GM12872 (cell line): ENCODE data around the gene TSEN54.

Experiments
- TF ChIP-seq, protein P1 (sequence below): IDR thresholded peaks from 3 replicates; pipeline ENCODE4 v1.5.1; 2011; ENCODE audit warnings: low read depth, mild to moderate bottlenecking, low read length, moderate library complexity; ENCODE audit not compliant: insufficient read depth

The TSEN54 gene

DNA sequence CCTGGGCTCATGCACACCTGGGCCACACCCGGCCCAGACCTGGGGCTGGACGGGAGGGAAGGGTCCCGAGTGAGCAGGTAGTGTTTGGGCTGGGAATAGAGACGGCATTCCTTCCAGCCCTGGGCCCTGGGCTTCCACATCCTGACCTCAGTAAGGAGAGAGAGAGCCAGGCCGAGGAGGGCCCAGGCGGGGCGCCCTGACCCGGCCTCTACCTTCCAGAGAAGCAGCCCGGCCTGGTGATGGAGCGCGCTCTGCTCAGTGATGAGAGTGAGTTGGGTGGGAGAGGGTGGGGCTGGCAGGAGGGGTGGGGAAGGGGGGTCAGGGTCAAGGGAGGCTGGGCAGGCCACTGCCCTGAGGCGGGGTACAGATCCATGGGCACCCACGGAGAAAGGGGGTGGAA, 57.7 kb downstream of the TSEN54 start:
- TF ChIP-seq, protein P1, sequence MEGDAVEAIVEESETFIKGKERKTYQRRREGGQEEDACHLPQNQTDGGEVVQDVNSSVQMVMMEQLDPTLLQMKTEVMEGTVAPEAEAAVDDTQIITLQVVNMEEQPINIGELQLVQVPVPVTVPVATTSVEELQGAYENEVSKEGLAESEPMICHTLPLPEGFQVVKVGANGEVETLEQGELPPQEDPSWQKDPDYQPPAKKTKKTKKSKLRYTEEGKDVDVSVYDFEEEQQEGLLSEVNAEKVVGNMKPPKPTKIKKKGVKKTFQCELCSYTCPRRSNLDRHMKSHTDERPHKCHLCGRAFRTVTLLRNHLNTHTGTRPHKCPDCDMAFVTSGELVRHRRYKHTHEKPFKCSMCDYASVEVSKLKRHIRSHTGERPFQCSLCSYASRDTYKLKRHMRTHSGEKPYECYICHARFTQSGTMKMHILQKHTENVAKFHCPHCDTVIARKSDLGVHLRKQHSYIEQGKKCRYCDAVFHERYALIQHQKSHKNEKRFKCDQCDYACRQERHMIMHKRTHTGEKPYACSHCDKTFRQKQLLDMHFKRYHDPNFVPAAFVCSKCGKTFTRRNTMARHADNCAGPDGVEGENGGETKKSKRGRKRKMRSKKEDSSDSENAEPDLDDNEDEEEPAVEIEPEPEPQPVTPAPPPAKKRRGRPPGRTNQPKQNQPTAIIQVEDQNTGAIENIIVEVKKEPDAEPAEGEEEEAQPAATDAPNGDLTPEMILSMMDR: no peak
